ENCODE measurements around the gene RPGR.

RPGR gene

GRCh38 chrX:38327007-38327774, at the start of gene RPGR:
Gene RPGR, minus strand, starts transcription at chrX:38327509. Its CDS starts 142 bp downstream, at chrX:38327367.
- in situ Hi-C loops (cut with MboI; ENCODE audit: low sequenced_read_pairs) = no loop called here

- in situ Hi-C loops (cut with MboI; ENCODE audit: low sequenced_read_pairs) = no loop called here
Measured at GRCh38 chrX:38376747-38377146, 49.4 kb upstream of the RPGR start.

GRCh38 chrX:38375891-38376290, 48.6 kb upstream of the RPGR start:
- in situ Hi-C loops (cut with MboI; ENCODE audit: low sequenced_read_pairs) = no loop called here

- in situ Hi-C loops (cut with MboI; ENCODE audit: low sequenced_read_pairs) = no loop called here
Measured at GRCh38 chrX:38374431-38374830, 47.1 kb upstream of the RPGR start.

- in situ Hi-C loops (cut with MboI; ENCODE audit: low sequenced_read_pairs) = no loop called here
Measured at GRCh38 chrX:38371641-38372040, 44.3 kb upstream of the RPGR start.

GRCh38 chrX:38368774-38369173, 41.5 kb upstream of the RPGR start:
- in situ Hi-C loops (cut with MboI; ENCODE audit: low sequenced_read_pairs) = no loop called here

GRCh38 chrX:38365954-38366353, 38.6 kb upstream of the RPGR start:
- in situ Hi-C loops (cut with MboI; ENCODE audit: low sequenced_read_pairs) = no loop called here

GRCh38 chrX:38363046-38363445, 35.7 kb upstream of the RPGR start:
- in situ Hi-C loops (cut with MboI; ENCODE audit: low sequenced_read_pairs) = no loop called here

GRCh38 chrX:38357747-38358673, 30.7 kb upstream of the RPGR start:
- in situ Hi-C loops (cut with MboI; ENCODE audit: low sequenced_read_pairs) = no loop called here

GRCh38 chrX:38356401-38356800, 29.1 kb upstream of the RPGR start:
- in situ Hi-C loops (cut with MboI; ENCODE audit: low sequenced_read_pairs) = no loop called here

GRCh38 chrX:38352362-38352761, 25.1 kb upstream of the RPGR start, which contains the start of gene OTC:
Gene OTC, plus strand, starts transcription at chrX:38352604. Its CDS starts 93 bp downstream, at chrX:38352697.
- in situ Hi-C loops (cut with MboI; ENCODE audit: low sequenced_read_pairs) = no loop called here

GRCh38 chrX:38351346-38351745, 24.0 kb upstream of the RPGR start:
- in situ Hi-C loops (cut with MboI; ENCODE audit: low sequenced_read_pairs) = no loop called here

GRCh38 chrX:38347136-38347535, 19.8 kb upstream of the RPGR start:
- in situ Hi-C loops (cut with MboI; ENCODE audit: low sequenced_read_pairs) = no loop called here

- in situ Hi-C loops (cut with MboI; ENCODE audit: low sequenced_read_pairs) = no loop called here
Measured at GRCh38 chrX:38346150-38346549, 18.8 kb upstream of the RPGR start.

GRCh38 chrX:38342853-38343778, 15.8 kb upstream of the RPGR start:
- in situ Hi-C loops (cut with MboI; ENCODE audit: low sequenced_read_pairs) = no loop called here

GRCh38 chrX:38341442-38341841, 14.1 kb upstream of the RPGR start:
- in situ Hi-C loops (cut with MboI; ENCODE audit: low sequenced_read_pairs) = no loop called here

- in situ Hi-C loops (cut with MboI; ENCODE audit: low sequenced_read_pairs) = no loop called here
Measured at GRCh38 chrX:38336538-38337240, 9.4 kb upstream of the RPGR start.

GRCh38 chrX:38335382-38335781, 8.1 kb upstream of the RPGR start:
- in situ Hi-C loops (cut with MboI; ENCODE audit: low sequenced_read_pairs) = no loop called here

GRCh38 chrX:38332505-38332904, 5.2 kb upstream of the RPGR start:
- in situ Hi-C loops (cut with MboI; ENCODE audit: low sequenced_read_pairs) = no loop called here

GRCh38 chrX:38327775-38328081, 419 bp upstream of the RPGR start:
- in situ Hi-C loops (cut with MboI; ENCODE audit: low sequenced_read_pairs) = no loop called here
